Measurements from ENCODE around the gene TFF2. TPM values are rescaled to one million over a fixed set of nuclear protein-coding genes. Genes with fewer than 3 reads are reported as not detected.

The TFF2 gene
- polyA plus RNA-seq, 3 donors: not detected

GRCh38 chr21:42306366-42307035 lies 44.3 kb downstream of the TFF2 start:
- DNase-seq: no peak
- H3K27me3 ChIP-seq (ENCODE audit: control insufficient read depth in 2 of 2, insufficient read depth in 2 of 2, low read length in 2 of 2): no peaks in the 10 kb centered on the region
- intact Hi-C loops (cut with micrococcal nuclease): loop anchor here in 1 of 2 donors (5.0 to 10.0 kb wide), 2 partner anchors 159 to 218 kb away; no protein-coding TSS in a partner anchor
- H3K4me3 ChIP-seq (replicated peaks in 1 of 3; ENCODE audit: low read depth in 2 of 3, low read length in 3 of 3): no peak overlapping the region
- no peak overlapping the region for H3K4me2 ChIP-seq (replicated peaks; ENCODE audit: extremely low read depth, low read length, poor library complexity, severe bottlenecking)
- Mint-ChIP-seq H3K27ac (no peak overlapping the region), H3K9me3 (no peaks in the 10 kb centered on the region), H3K4me3 (no peak overlapping the region), H3K36me3 (no peaks in the 10 kb centered on the region), H3K4me1 (peaks cover 37% of the 10 kb centered on the region), H3K27me3 (ENCODE audit: low read depth in 3 of 3) (peaks cover 5 to 11% (median 7%) of the 10 kb centered on the region in 3 donors)
- peaks cover 30 to 32% of the 10 kb centered on the region in 2 donors for H3K4me1 ChIP-seq (ENCODE audit: control insufficient read depth in 1 of 2, insufficient read depth in 2 of 2, low read length in 2 of 2)
- no peaks in the 10 kb centered on the region for H3K9me3 ChIP-seq (replicated peaks in 1 of 2; ENCODE audit: control insufficient read depth in 1 of 2, insufficient read depth in 1 of 2, low read length in 2 of 2)
- H2AFZ ChIP-seq (ENCODE audit: insufficient read depth, low read depth, low read length, poor library complexity, severe bottlenecking): no peak overlapping the region
- no peaks in the 10 kb centered on the region for H3K79me2 ChIP-seq (ENCODE audit: insufficient read depth, low read length)
- TF ChIP-seq CTCF (IDR thresholded peaks at IDR 0.05): no peak
- no peaks in the 10 kb centered on the region for H3K36me3 ChIP-seq (replicated peaks in 1 of 2; ENCODE audit: control insufficient read depth in 1 of 2, insufficient read depth in 2 of 2, low read length in 2 of 2)
- H4K20me1 ChIP-seq (ENCODE audit: insufficient read depth, low read length): no peaks in the 10 kb centered on the region
- no peak overlapping the region for H3K27ac ChIP-seq (ENCODE audit: low read depth in 1 of 2, low read length in 2 of 2)
- H3K9ac ChIP-seq (ENCODE audit: insufficient read depth, low read length, poor library complexity, severe bottlenecking): no peak overlapping the region
- 36% methylated on average over 14 of the region's 17 CpGs for WGBS (ENCODE audit: insufficient coverage)

- WGBS (ENCODE audit: insufficient coverage): 96% methylated on average over 33 of the region's 33 CpGs
- H3K36me3 Mint-ChIP-seq: no peaks in the 10 kb centered on the region
- Histone ChIP-seq H4K20me1 (ENCODE audit: insufficient read depth, low read length) (no peaks in the 10 kb centered on the region), H3K4me1 (ENCODE audit: control insufficient read depth in 1 of 2, insufficient read depth in 2 of 2, low read length in 2 of 2) (peaks cover 33 to 34% of the 10 kb centered on the region in 2 donors), H3K9me3 (replicated peaks in 1 of 2; ENCODE audit: control insufficient read depth in 1 of 2, insufficient read depth in 1 of 2, low read length in 2 of 2) (no peaks in the 10 kb centered on the region), H2AFZ (ENCODE audit: insufficient read depth, low read depth, low read length, poor library complexity, severe bottlenecking) (no peak overlapping the region), H3K79me2 (ENCODE audit: insufficient read depth, low read length) (no peaks in the 10 kb centered on the region), H3K4me3 (replicated peaks in 1 of 3; ENCODE audit: low read depth in 2 of 3, low read length in 3 of 3) (no peak overlapping the region), H3K36me3 (replicated peaks in 1 of 2; ENCODE audit: control insufficient read depth in 1 of 2, insufficient read depth in 2 of 2, low read length in 2 of 2) (no peaks in the 10 kb centered on the region), H3K4me2 (replicated peaks; ENCODE audit: extremely low read depth, low read length, poor library complexity, severe bottlenecking) (no peak overlapping the region), H3K9ac (ENCODE audit: insufficient read depth, low read length, poor library complexity, severe bottlenecking) (no peak overlapping the region), H3K27me3 (ENCODE audit: control insufficient read depth in 2 of 2, insufficient read depth in 2 of 2, low read length in 2 of 2) (no peaks in the 10 kb centered on the region), H3K27ac (ENCODE audit: low read depth in 1 of 2, low read length in 2 of 2) (no peak overlapping the region)
- no peak for DNase-seq
- peaks cover 38% of the 10 kb centered on the region for H3K4me1 Mint-ChIP-seq
- H3K9me3 Mint-ChIP-seq: no peaks in the 10 kb centered on the region
- no peak overlapping the region for H3K4me3 Mint-ChIP-seq
- no peak for TF ChIP-seq CTCF (IDR thresholded peaks at IDR 0.05)
- intact Hi-C loops (cut with micrococcal nuclease): loop anchor here in 1 of 2 donors (5.0 to 10.0 kb wide), 2 partner anchors 158 to 219 kb away; no protein-coding TSS in a partner anchor
- H3K27me3 Mint-ChIP-seq (ENCODE audit: low read depth in 3 of 3): peaks cover 5 to 13% (median 8%) of the 10 kb centered on the region in 3 donors
- H3K27ac Mint-ChIP-seq: no peak overlapping the region
Measured at GRCh38 chr21:42305707-42306147, 45.1 kb downstream of the TFF2 start.

Data from CD14-positive monocyte (primary cell).